CD4-positive, alpha-beta T cell treated with Interleukin-12 subunit alpha and Interleukin-12 subunit beta, for 1 hour (primary cell): Measurements from ENCODE around the gene COL1A1.

Source experiments
- DNase-seq: peaks from one replicate; pipeline ENCODE4 v3.0.0-alpha.2; 2020

The COL1A1 gene

DNA sequence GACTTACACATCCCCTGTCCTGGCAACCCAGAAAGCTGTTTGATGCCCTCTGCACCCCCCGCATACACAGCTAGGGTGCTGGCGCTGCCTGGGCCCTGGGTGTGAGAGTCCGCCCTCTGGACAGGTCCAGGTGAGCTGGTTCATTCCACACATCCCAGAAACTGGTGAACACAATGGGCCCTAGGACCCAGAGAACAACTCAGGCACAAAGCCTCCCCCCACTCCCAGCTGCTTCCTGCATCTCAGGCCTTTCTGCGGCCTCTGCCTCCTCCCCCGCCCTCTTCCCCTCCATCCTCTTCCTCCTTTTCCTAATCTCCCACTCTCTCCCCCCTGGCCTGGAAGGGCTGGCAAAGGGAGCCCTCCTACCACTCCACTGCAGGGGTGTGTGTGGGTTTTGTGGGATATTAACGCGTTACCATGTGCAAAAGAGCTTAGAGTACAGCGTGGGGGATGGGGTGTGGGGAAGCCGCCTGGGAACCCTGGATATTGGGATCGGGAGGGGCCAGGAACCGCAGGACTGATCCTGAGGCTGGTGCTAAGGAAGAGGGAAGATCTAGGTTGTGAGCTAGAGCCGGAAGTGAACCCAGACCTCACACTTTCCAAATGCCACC is 49.4 kb downstream of the COL1A1 start:
- DNase-seq, result peak; percentile 58

DNA sequence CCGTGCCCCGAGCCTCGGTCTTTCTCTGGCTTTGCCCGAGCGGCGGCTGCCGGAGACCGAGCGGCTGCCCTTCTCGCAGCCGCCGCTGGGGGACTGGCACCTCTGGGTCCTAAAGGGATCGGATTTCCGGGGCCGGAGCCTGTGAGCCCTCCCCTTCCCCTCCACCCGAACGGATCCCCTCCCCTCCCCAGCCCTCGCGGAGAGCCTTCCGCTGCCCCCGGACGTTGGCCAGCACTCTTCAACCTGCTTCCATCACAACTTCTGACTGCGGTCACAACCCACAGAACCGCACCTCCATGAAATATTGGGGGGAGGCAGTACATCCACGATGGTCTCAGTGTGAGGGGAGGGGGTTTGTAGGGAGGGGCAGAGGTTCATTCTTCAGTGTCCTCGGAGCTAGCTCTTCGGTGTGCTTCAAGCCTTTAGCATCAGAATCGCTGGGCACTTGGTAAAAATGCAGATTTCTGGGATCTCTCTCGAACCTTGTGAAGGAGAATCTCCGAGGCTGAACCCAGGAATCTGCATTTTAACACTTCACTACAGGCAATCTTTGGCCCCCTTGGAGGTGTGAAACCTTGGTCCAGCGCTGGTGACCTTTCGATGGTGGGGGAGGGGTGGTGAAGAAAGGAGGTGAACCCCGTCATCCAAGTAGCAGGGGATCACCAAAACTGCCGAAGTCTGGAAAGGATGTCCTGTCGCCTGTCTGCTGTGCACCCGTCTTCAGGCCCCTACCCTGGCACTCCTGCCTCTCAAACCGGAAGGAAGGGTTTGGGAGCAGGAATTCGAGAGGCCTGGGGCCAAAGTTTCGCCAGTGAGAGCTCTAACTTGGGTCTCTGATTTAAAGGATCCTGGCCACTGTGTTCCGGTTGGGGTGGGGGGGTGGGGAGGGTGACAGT is 50.1 kb downstream of the COL1A1 start:
- peak; percentile 90 for DNase-seq

DNA sequence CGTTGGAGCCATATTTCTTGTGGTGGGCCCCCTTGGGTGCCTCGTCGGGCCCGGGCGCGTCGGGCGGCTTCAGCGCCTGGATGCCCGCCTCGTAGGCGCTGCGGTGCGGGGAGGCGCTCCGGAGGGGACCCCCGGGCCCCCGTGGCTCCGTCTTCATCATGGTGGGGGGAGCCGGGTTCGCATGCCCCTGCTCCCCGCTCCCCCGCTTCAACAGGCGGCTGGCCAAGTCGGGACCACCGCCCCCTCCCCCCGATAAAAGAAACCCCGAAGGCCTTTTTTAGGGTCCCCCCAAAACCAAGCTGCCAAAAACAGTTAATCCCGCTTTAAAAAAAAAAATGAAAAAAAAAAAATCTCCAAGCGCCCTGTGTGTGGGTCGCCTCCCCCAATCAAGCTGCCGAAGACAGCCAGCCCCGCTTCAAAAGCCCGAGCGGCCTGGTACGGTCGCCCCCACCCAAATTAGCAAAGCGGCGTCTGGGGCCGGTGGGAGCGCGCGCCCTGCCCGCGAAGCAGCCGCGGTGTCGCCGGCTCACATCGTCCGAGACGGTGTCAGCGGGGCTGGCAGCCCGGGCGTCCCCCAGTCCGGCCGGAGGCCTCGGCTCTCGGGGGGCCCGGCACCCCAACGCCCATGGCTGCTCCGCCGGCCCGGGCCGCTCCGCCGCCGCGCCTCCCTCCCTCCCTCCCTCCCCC is 50.9 kb downstream of the COL1A1 start, which contains the start of gene PPP1R9B:
Gene PPP1R9B, minus strand, starts transcription at position 324 of the 687 bp plus-strand sequence. Its CDS starts 164 bp downstream, at position 160.
- no peak for DNase-seq

DNA sequence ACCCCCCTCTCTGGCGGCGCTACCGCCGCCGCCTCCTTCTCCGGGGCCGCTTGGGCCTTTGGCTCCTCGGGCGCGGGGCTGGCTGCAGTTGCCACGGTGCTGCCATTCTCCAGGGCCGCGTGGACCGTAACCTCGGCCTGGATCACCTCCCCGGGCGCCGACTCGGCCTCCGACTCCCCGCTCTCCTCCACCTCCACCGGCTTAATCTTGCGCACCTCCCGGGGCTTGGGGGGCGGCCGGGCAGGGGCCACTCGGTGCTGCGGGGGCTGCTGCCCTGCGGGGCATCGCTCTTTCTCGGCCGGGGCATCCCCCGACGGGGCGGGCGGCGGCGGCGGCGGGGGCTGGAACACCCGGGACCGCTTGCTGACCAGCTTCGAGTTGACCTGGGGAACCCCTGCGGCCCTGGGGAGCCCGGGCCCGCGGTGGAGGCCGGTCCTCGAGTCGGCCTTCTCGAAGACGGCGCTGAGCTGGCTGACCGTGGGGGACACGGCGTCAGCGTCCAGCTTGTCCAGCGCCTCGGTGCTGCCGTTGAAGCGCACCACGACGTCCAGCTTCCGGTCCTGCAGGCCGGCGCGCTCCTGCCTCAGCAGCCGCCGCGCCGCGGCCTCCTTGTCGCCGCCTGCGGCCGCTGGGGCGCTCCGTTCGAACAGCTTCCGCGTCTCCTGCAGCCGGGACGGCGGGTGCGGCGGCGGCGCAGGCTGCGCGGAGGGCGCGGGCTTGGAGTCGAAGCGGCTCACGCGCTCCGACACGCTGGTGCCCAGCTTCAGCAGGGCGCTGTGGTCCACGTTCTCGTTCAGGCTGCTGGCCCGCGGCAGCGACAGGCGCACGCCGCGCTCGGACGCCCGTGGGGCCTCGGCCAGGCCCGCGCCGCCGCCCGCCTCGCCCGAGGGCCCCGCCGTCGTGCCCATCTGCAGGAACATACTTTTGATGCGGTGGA is 51.7 kb downstream of the COL1A1 start:
- DNase-seq, result peak; percentile 61

DNA sequence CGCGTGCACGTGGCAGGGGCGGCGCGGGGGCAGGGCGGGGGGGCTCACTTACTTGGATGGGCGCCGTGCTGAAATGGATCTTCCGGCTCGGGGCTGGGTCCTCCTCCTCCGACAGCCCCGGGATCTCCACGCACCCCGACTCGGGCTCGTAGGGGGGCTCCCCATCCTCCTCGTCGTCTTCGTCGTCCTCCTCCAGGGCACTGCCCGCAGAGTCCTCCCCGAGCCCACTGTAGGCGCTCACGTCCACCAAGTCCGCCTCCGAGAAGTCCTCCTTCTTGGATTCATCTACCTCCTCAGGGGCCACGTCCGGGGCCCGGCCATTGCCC is 52.4 kb downstream of the COL1A1 start:
- no peak for DNase-seq

DNA sequence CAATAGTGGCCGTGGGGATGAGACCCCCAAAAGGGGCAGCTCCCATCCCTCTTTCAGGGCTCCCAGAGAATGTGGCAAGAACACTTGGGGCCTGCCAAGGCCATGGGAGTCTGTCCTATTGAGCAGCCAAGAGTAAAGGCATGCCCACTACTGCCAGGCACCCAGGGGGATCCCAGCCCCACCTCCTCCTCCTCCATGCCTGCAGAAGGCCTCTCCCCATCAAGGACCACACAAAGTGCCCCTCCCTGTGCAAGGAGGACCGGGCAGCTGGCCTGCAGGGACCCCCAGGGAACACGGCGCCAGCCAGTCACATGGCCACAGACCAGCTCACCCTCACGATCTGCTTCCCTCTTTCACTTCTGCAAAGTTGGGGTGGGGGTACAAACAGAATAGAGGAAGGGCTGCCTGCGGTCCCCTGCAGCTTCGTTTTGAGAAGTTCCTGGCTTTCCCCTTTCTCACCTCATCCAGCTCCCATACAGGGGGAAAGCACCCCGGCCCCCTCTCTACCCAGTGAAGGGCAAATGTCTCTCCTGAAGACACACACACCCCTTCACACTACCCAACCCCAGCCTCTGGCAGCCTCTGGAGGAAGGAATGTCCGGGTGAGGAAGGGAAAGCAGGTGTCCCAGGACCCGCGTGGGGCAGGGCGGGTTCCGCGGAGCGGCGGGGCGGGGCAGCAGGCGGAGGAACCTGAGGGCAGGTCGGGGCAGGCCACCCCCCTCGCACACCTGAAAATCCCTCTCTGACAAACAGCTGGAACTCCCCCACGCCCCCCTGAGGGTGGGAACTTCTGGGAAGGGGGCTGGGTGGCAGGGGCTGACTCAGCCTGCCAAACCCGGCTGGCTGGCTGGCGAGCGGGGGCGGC is 53.0 kb downstream of the COL1A1 start:
- peak; percentile 75 for DNase-seq

DNA sequence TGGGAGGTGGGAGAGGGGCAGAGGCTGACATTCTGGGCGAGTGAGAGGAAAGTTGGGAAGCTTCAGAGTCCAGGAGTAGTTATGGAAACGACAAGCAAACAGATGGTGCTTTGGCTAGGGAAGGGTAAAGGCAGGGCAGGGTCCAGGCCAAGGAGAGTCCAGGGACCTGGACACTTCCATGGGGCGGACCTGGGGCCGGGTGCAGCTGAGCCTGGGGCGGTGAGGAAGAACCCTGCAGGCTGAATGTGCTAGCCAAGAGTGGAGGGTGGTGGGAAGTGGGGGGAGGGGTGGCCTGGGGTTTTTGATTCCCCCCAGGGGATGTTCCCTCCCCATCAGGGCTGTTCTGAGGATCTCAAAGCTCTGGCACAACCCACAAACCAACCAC is 53.6 kb downstream of the COL1A1 start:
- no peak for DNase-seq

DNA sequence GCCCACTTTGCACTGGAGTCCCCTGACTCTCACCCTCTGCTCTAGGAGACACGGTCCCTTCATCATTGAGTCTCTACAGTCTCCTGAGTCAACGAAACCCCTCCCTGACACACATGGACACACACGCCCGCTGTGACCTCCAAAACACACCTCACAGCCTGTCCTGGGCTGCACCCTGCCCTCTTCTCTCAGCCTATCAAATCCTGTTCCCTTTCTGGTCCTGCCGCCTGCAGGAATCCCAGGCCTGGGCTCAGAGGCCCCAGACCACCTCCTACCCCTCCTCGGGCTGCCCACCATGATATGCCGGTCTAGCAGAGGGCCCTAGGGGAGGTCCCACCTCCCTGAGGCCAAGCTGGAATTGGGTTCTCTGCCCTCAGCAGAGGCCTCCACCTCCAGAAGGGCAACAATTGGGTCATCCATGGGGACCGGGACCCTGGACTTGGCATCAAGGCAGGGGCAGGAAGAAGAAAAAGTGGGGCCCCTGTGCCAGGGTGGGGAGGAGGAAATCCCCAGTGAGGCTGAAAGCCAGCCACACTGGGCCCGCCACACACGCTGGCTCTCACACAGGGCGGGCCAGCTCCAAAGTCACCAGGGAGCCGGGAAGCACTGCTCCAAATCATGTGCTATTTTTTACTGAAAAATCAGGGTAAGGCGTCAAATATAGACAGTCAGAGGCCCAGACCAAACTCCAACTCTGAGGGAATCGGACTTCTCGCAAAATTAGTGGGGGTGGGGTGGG is 54.3 kb downstream of the COL1A1 start:
- no peak for DNase-seq

DNA sequence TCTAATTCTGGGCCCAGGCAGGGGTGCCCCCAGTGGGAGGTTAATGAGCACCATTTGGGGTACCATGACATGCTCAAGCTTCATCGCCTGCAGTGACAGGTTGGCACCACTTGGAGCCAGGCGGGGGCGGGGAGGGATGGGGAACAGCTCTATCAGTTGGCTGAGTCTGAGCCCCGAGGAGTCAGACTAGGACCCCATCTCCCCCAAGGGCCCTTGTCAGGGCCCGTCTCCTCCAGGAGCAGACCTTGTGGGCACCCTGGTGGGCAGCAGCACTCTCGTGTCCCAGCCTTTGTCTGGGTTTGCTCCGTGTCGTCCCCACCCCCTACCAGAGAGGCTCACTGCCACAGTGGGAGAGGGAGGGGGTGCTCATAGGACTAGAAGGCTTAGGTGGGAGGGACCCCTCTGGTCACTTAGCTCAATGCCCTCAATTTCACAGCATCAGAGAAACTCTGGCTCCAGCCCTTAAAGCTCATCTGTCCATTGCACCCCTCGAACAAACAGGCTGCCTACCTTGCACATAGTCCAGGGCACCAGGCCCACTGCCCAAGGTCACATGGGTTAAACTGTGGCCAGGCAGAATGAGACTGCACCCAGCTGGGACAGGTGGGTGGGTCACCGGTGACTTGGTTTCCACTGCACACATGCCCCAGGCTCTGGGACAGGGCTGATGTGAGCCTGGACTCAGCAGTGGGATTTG is 55.1 kb downstream of the COL1A1 start:
- DNase-seq, result no peak

DNA sequence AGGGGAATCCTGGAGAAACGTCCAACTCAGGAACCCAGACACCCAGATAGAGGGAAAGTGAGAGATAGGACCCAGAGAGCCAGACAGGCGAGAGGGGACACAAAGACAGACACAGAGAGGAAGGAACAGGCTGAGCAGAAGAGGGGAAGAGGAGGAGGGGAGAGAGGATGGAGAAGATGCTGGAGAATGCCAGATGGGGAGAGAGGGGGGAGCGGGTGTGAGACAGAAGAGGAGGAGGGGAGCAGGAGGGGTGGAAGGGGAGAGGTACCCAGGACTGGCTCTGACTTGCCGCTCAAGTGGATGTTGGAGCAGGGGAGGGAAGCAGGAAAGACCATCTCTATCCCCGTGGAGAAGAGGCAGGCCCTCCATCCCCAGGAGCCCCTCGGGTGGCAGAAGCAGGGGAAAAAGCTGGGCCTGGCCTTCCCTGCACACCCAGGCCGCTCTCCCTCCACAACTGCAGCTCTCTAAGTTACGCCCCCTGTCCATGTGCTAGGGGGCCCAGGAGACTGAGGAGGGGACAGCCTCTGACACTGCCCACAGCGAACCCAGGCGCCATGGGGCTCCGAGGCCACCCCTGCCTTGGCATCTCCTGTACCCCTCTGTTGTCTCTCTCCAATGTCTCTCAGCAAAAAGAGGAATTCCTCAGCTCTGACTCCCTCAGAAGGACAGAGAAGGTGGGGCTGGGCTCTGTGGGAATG is 55.8 kb downstream of the COL1A1 start:
- no peak for DNase-seq

DNA sequence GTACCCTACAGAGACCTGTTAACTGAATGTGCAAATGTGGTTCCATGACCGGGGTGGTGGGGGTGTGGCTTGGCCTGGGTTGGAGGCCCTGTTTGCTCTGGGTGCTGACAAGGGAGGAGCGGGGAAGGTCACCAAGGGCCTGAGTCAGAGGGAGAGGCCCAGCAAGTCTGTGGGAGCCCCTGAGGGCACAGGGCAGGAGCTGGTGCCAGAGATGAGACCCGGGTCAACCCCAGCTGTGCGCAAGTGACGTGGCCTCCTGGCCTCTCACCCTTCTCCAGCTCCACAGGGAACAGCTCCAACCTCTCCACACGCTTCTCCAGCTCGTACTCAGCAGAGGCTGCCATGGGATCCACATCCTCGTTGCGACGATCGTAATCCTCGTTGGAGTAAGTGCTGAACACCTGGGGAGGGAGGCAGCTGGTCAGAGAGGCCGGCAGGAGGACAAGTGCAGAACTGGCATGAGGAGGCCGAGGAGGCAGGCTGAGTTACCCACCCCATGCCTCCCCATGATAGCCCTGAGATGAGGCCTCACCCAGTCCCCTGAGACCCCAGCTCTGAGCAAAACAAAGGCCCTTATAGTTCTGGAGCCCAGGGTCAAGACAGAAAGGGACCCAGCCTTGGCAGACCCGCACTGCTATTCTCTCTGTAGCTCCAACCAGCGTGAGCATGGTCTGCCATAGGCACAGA is 56.4 kb downstream of the COL1A1 start:
- no peak for DNase-seq

DNA sequence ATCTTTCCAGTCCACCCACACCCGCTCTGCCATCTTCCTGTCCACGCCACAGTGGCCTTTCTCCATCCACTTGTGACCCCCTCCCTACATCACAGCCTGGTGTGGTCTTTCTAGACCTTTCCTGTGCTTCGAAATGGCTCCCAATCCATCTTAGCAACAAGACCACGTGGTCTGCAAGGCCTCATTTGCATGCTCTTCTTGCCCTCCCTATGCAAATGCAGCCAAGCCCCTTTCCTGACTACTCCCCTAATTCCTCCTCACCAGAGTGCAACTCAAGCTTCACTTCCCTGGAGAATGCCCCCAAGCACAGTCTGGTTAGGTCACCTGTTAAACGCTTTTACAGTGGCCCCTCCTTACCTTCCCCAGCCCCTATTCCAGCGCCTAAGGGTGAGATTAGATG is 57.1 kb downstream of the COL1A1 start:
- no peak for DNase-seq

DNA sequence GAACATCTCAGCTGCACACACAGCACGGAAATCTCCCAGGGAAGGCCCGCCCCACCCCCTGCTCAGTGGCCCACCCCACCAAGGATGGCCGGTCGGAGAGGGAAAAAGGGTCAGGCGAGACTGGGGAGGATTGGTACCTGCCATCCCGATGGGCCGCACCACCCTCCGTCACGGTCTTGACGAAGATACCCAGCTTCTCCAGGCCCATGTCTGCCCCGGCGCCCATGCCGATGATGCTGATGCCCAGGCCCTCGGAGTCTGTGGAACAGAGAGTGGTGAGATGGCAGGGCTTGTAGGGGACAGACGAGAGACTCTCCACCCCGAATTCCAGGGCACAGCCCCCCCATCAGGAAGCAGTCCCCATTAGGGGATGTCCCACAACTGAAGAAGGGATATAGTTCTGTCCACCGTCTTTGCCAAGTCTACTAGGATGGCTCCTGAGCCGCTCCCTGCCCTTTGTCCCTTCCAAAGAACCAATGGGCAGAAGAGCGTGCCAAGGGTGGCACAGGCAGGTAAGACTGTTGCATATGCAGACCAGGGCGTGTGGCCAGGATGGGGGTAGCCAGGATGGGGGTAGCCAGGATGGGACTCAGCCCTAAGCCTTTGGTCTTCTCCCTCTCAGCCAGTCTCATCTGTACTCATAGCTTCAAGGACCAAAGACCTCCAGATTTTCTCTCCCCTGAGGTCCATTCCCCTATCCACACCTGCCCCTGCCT is 57.8 kb downstream of the COL1A1 start:
- no peak for DNase-seq

DNA sequence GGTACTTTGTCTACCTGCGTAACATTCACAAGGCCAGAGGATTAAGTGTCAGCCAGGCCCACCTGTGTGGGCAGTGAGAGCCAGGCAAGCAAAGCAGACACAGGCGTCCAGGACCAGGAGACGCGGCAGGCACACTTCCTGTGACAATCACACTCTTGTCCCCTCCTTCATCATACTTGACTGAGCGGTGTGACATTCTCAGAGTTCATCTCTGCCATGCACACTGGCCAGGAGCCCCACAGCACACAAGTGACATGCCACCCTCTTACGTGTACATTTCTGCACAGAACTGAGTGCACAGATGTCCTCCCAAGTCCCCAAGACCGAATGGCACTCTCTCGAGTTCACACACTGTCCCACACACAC is 59.7 kb downstream of the COL1A1 start:
- no peak for DNase-seq

DNA sequence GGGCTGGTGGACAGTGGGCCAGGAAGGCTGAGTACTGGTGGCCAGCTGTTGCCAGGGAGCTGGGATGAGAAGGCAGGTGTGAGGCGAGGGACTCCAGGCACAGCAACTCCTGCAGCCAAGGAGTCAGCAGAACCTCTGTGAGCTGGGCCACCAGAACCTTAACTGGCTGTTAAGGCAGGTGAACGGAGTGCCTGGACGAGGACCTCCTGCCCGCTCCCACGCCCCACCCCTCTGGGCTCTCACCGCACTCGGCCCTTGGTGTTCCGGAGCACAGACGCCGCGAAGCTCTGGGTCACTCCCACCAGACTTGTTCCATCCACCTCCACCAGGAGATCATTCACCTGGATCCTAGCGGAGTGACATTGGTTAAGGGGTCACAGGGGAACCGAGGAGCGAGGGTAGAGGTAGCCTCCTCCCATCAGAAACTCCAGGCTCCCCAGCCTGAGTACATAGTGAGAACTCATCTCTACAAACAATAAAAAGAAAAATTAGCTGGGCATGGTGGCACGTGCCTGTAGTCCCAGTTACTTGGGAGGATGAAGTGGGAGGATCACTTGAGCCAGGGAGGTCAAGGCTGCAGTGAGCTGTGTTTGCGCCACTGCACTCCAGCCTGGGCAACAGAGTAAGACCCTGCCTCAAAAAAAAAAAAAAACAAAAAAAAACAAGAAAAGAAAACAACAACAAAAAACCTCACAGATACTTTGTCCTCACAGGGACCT is 60.2 kb downstream of the COL1A1 start:
- DNase-seq, result no peak

DNA sequence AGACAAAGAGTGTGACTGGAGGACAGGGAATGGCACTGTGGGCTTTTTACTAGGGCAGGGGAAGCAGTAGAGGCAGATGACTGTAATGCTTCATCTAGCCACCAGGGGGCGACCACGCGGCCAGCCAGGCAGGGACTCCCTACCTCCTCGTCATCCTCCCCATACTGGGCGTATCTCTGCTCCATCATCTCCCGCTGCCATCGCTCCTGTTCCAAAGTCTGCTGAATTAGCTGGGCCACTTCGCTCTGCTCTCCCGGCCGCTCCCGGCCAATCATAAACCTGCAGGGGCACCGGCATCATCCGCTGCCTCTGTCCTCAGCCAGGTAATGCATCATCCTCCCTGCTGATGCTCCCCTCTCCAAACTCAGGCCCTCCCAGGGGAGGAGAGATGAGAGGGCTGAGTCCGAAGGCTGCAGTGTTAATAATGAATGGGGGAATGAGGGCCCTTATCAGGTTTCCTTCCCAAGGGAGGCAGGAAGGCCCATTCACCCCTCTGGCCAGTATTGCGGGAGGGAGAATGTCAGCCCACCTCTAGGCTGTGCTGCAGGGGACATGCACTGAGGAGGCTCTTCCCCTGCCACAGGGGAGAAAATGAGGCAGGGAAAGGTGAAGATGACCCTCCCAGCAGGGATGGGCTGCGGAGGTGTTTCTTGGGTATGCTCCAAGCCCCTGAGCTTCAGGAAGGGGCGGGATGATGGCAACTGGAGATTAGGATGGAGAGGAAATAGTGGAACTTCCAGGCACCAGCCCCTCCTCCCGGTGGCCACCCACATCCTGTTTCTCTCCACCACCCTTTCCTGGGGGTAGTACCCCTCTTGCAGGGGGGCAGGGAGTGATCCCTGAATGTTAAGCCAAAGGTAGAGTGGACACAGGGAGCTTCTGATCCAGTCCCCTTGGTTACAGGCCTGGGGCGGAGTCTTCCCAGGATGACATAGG is 61.2 kb downstream of the COL1A1 start:
- DNase-seq, result peak; percentile 85
